HCT116 (cell line): ENCODE data around the gene MAP3K5.

Source experiments
- CTCF ChIP-seq, 3 experiments: fragments of 200-600 bp in 1 of 3; sonication (generic) in 1 of 3; IDR thresholded peaks in 2 of 3; conservative IDR thresholded peaks in 1 of 3; 2 replicates each; pipeline ENCODE4 v1.5.1; 2012 to 2017; ENCODE audit warnings: low read depth in 2 of 3, low read length in 2 of 3, antibody characterized with exemption in 1 of 3, borderline replicate concordance in 1 of 3, control low read depth in 1 of 3, mild to moderate bottlenecking in 1 of 3, mixed read lengths in 1 of 3, mixed run types in 1 of 3, moderate library complexity in 1 of 3; ENCODE audit not compliant: insufficient read depth in 1 of 3
- RAD21 ChIP-seq: IDR thresholded peaks from 2 replicates; pipeline ENCODE4 v1.6.1; 2012; ENCODE audit warnings: low read depth, mild to moderate bottlenecking
- ZFX ChIP-seq: fragments of 450-650 bp; IDR thresholded peaks from 2 replicates; pipeline ENCODE4 v1.6.1; 2017

GRCh38 chr6:136571496-136571895 is 220.8 kb downstream of the MAP3K5 start:
- TF ChIP-seq CTCF (IDR thresholded peaks at IDR 0.05 in 2 of 3, conservative IDR thresholded peaks at IDR 0.05 in 1 of 3; ENCODE audit: borderline replicate concordance in 1 of 3, insufficient read depth in 1 of 3, low read depth in 2 of 3, low read length in 2 of 3) (no peak), ZFX (no peak), RAD21 (no peak)
